Measurements from ENCODE around the gene NUP58. TPM values are rescaled to one million over a fixed set of nuclear protein-coding genes. Genes with fewer than 3 reads are reported as not detected.

The NUP58 gene
- 100 to 1,000 TPM; 140 to 171 TPM for total RNA-seq

GRCh38 chr13:25301347-25302113 lies at the start of gene NUP58:
Gene NUP58 (plus strand): TSS chr13:25301625. CDS start chr13:25301774, 149 bp downstream.
- intact Hi-C loops (cut with micrococcal nuclease) = loop anchor here (2.0 kb wide), 1 partner anchor 15 kb away; the partner anchor contains the start of gene MTMR6
- Mint-ChIP-seq H3K36me3 (ENCODE audit: low read depth) (peaks cover 35% of the 10 kb centered on the region), H3K9me3 (peaks cover 3% of the 10 kb centered on the region), H3K4me3 (peak within 1 kb of the TSS; percentile 95), H3K27me3 (peaks cover 8% of the 10 kb centered on the region), H3K4me1 (ENCODE audit: low read depth) (peaks cover 36% of the 10 kb centered on the region), H3K27ac (peak within 1 kb of the TSS; percentile 94)
- POLR2A ChIA-PET = interaction anchor here (0.6 to 2.5 kb wide), 6 partner anchors 15 to 675 kb away, joined by 3 to 18 read pairs (median 4); partner anchors contain the start of gene MTMR6
- peak; percentile 99 for ATAC-seq
- DNase-seq = peak; percentile 96
- CTCF ChIA-PET = interaction anchor here (4.8 kb wide), 1 partner anchor 15 kb away, joined by 32 read pairs; the partner anchor contains the start of gene MTMR6
- no peak for TF ChIP-seq CTCF (IDR thresholded peaks at IDR 0.05)

DNA sequence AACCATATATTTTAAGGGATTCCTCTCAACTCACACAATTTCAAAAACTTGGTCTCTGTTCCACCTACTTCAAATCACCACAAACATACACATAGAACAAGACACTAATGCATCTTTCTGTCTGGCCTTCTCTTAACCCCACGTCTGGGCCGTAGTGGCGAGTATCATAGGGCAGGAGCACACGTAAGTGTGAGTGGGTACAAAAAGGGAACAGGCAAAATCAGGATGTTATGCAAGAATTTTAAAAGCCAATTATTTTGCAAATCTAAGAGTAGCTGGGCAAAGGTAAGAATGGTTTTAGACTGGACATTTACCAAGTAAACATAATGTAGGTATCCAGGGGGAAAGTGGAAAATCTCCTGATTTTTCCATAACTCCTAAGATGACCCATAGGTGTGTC lies 49.2 kb upstream of the NUP58 start:
- ChIA-PET POLR2A (interaction anchor here (1.1 to 1.4 kb wide), 2 partner anchors 9 to 35 kb away, joined by 3 to 4 read pairs; partner anchors contain the start of gene MTMR6), CTCF (interaction anchor here (1.4 kb wide), 1 partner anchor 257 kb away, joined by 4 read pairs; no protein-coding TSS in a partner anchor)
- no peaks in the 10 kb centered on the region for H3K4me1 Mint-ChIP-seq (ENCODE audit: low read depth)
- H3K27me3 Mint-ChIP-seq = no peaks in the 10 kb centered on the region
- H3K9me3 Mint-ChIP-seq = no peaks in the 10 kb centered on the region
- intact Hi-C loops (cut with micrococcal nuclease) = no loop called here
- no peak overlapping the region for H3K4me3 Mint-ChIP-seq
- no peak overlapping the region for H3K27ac Mint-ChIP-seq
- ATAC-seq = no peak
- peaks cover 16% of the 10 kb centered on the region for H3K36me3 Mint-ChIP-seq (ENCODE audit: low read depth)
- DNase-seq = no peak
- TF ChIP-seq CTCF (IDR thresholded peaks at IDR 0.05) = no peak

DNA sequence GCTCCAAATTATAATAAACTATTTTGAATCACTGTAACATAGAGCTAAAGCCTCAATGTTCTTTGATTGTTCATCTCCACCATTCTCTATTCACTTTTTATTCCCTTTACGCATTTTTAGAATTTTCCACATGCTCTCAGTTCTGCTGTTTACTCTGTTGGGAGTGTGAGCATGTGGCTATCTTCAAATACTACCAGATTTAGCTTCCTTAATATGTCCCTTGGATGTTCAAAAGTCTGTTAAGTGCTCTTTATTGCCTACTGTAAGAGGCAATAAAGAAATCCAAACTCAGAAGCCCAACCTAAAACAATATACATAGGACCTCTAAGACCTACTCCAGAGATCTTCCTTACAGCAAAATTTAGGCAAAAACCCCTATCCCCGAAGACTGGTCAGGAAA lies 48.7 kb upstream of the NUP58 start:
- peaks cover 20% of the 10 kb centered on the region for H3K36me3 Mint-ChIP-seq (ENCODE audit: low read depth)
- POLR2A ChIA-PET = interaction anchor here (1.1 to 1.4 kb wide), 2 partner anchors 9 to 34 kb away, joined by 3 to 4 read pairs; partner anchors contain the start of gene MTMR6
- no peak for TF ChIP-seq CTCF (IDR thresholded peaks at IDR 0.05)
- CTCF ChIA-PET = interaction anchor here (0.9 to 1.4 kb wide), 2 partner anchors 123 to 258 kb away, joined by 3 to 4 read pairs; no protein-coding TSS in a partner anchor
- no peaks in the 10 kb centered on the region for H3K4me1 Mint-ChIP-seq (ENCODE audit: low read depth)
- DNase-seq (no peak), ATAC-seq (no peak)
- intact Hi-C loops (cut with micrococcal nuclease) = no loop called here
- no peak overlapping the region for H3K4me3 Mint-ChIP-seq
- H3K27ac Mint-ChIP-seq = no peak overlapping the region
- no peaks in the 10 kb centered on the region for H3K27me3 Mint-ChIP-seq
- no peaks in the 10 kb centered on the region for H3K9me3 Mint-ChIP-seq

DNA sequence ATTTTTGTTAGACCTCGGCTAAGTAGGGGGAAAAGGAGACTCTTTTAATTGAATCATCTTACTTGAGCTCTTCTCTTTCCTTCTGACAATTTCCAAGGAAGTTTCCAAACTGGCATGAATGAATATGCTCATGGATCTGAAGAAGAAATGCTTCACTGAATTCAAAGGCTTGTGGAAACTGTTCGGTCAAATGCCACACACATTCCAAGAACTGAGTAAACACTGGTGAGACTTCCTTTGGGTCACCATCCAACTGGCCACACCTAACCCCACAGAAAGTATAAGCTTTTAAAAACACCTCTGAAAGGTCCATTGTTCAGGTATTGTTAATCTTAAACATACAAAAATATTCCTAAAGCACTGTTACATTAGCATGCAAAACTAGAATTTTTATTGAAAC lies 47.7 kb upstream of the NUP58 start:
- ChIA-PET CTCF (interaction anchor here (0.9 to 1.4 kb wide), 2 partner anchors 122 to 259 kb away, joined by 3 to 4 read pairs; no protein-coding TSS in a partner anchor), POLR2A (no interaction called here)
- no peaks in the 10 kb centered on the region for H3K27me3 Mint-ChIP-seq
- H3K36me3 Mint-ChIP-seq (ENCODE audit: low read depth) = peaks cover 19% of the 10 kb centered on the region
- no peaks in the 10 kb centered on the region for H3K4me1 Mint-ChIP-seq (ENCODE audit: low read depth)
- no peak for DNase-seq
- H3K27ac Mint-ChIP-seq = no peak overlapping the region
- no peak for ATAC-seq
- no peaks in the 10 kb centered on the region for H3K9me3 Mint-ChIP-seq
- TF ChIP-seq CTCF (IDR thresholded peaks at IDR 0.05) = no peak
- intact Hi-C loops (cut with micrococcal nuclease) = no loop called here
- no peak overlapping the region for H3K4me3 Mint-ChIP-seq

DNA sequence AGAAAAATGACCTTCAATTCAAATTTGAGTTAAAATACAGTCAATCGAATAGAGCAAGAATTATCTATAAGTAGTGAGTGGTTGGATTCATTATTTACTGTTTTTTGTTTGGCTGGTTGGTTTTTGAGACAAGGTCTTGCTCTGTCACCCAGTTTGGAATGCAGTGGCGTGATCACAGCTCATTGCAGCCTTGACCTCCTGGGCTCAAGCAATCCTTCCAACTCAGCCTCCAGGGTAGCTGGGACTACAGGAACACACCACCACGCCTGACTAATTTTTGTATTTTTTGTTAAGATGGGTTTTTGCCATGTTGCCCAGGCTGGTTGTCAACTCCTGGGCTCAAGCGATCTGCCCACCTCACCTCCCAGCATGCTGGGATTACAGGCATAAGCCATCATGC lies 39.2 kb upstream of the NUP58 start:
- no peaks in the 10 kb centered on the region for H3K4me1 Mint-ChIP-seq (ENCODE audit: low read depth)

More for the DNA sequence above, 39.2 kb upstream of the NUP58 start:
- H3K27ac Mint-ChIP-seq = no peak overlapping the region
- H3K36me3 Mint-ChIP-seq (ENCODE audit: low read depth) = peaks cover 26% of the 10 kb centered on the region
- POLR2A ChIA-PET = no interaction called here
- H3K27me3 Mint-ChIP-seq = no peaks in the 10 kb centered on the region
- DNase-seq (no peak), ATAC-seq (no peak)
- TF ChIP-seq CTCF (IDR thresholded peaks at IDR 0.05) = no peak
- H3K9me3 Mint-ChIP-seq = no peaks in the 10 kb centered on the region
- no peak overlapping the region for H3K4me3 Mint-ChIP-seq
- CTCF ChIA-PET = no interaction called here
- intact Hi-C loops (cut with micrococcal nuclease) = loop anchor here (10.0 kb wide), 1 partner anchor 53 kb away; no protein-coding TSS in a partner anchor
